Nephron (organoid): Measurements from ENCODE around the gene C2CD5.
A peak's percentile ranks its signal among the peaks of the same experiment; 100 is the strongest.

Experiments
- H3K27ac Mint-ChIP-seq, 3 experiments: 2 replicates each; pipeline ENCODE4 v1.8.0; 2020; ENCODE audit warnings: mixed read lengths in 3 of 3, mild to moderate bottlenecking in 2 of 3, moderate library complexity in 1 of 3
- H3K27me3 Mint-ChIP-seq: 2 replicates; pipeline ENCODE4 v1.8.0; 2021; ENCODE audit warnings: low read depth, mild to moderate bottlenecking, moderate library complexity, mixed read lengths
- H3K36me3 Mint-ChIP-seq: 2 replicates; pipeline ENCODE4 v1.8.0; 2020; ENCODE audit warnings: low read depth, mixed read lengths
- H3K4me1 Mint-ChIP-seq: 2 replicates; pipeline ENCODE4 v1.8.0; 2020; ENCODE audit warnings: mixed read lengths
- H3K4me3 Mint-ChIP-seq, 3 experiments: 2 replicates each; pipeline ENCODE4 v1.8.0; 2020; ENCODE audit warnings: mild to moderate bottlenecking in 3 of 3, mixed read lengths in 3 of 3, moderate library complexity in 2 of 3
- H3K9me3 Mint-ChIP-seq: 2 replicates; pipeline ENCODE4 v1.8.0; 2020; ENCODE audit warnings: mixed read lengths
- CTCF ChIP-seq, 3 experiments: fragments of 200-600 bp; sonication (generic); IDR thresholded peaks; one replicate each; pipeline ENCODE4 v1.5.0; 2021; ENCODE audit warnings: antibody characterized with exemption in 3 of 3; ENCODE audit not compliant: unreplicated experiment in 3 of 3

The C2CD5 gene

GRCh38 chr12:22551624-22552023, 7.3 kb upstream of the C2CD5 start:
- H3K27ac Mint-ChIP-seq = no peak overlapping the region
- H3K36me3 Mint-ChIP-seq = no peaks in the 10 kb centered on the region
- H3K27me3 Mint-ChIP-seq = no peaks in the 10 kb centered on the region
- H3K9me3 Mint-ChIP-seq = peaks cover 12% of the 10 kb centered on the region
- no peaks in the 10 kb centered on the region for H3K4me1 Mint-ChIP-seq
- no peak overlapping the region for H3K4me3 Mint-ChIP-seq
- no peak for TF ChIP-seq CTCF (IDR thresholded peaks at IDR 0.05; ENCODE audit: unreplicated experiment in 3 of 3)

- no peaks in the 10 kb centered on the region for H3K9me3 Mint-ChIP-seq
- no peak overlapping the region for H3K27ac Mint-ChIP-seq
- H3K36me3 Mint-ChIP-seq = peaks cover 21% of the 10 kb centered on the region
- TF ChIP-seq CTCF (IDR thresholded peaks at IDR 0.05; ENCODE audit: unreplicated experiment in 3 of 3) = no peak
- peak overlapping the region; percentile 66 to 95 (median 72) for H3K4me3 Mint-ChIP-seq
- H3K27me3 Mint-ChIP-seq = no peaks in the 10 kb centered on the region
- peaks cover 26% of the 10 kb centered on the region for H3K4me1 Mint-ChIP-seq
These were observed 913 bp upstream of the C2CD5 start for GRCh38 chr12:22545255-22545654.

- peak overlapping the region; percentile 97 to 99 (median 99) for H3K27ac Mint-ChIP-seq
- no peaks in the 10 kb centered on the region for H3K9me3 Mint-ChIP-seq
- H3K4me3 Mint-ChIP-seq = peak overlapping the region; percentile 88 to 96 (median 95)
- no peaks in the 10 kb centered on the region for H3K27me3 Mint-ChIP-seq
- peaks cover 34% of the 10 kb centered on the region for H3K4me1 Mint-ChIP-seq
- TF ChIP-seq CTCF (IDR thresholded peaks at IDR 0.05; ENCODE audit: unreplicated experiment in 3 of 3) = no peak
- peaks cover 33% of the 10 kb centered on the region for H3K36me3 Mint-ChIP-seq
These were observed 900 bp downstream of the C2CD5 start for GRCh38 chr12:22543246-22544037.

- H3K36me3 Mint-ChIP-seq = peaks cover 34% of the 10 kb centered on the region
- H3K9me3 Mint-ChIP-seq = no peaks in the 10 kb centered on the region
- H3K27me3 Mint-ChIP-seq = no peaks in the 10 kb centered on the region
- peak overlapping the region; percentile 3 to 41 (median 37) for H3K4me3 Mint-ChIP-seq
- H3K27ac Mint-ChIP-seq = peak overlapping the region in 1 of 3 experiments; percentile 97
- peaks cover 39% of the 10 kb centered on the region for H3K4me1 Mint-ChIP-seq
- TF ChIP-seq CTCF (IDR thresholded peaks at IDR 0.05; ENCODE audit: unreplicated experiment in 3 of 3) = no peak
These were observed 2.7 kb downstream of the C2CD5 start for GRCh38 chr12:22541496-22542155.

- Mint-ChIP-seq H3K27ac (no peak overlapping the region), H3K9me3 (no peaks in the 10 kb centered on the region), H3K27me3 (no peaks in the 10 kb centered on the region), H3K4me3 (no peak overlapping the region), H3K36me3 (peaks cover 40% of the 10 kb centered on the region), H3K4me1 (peaks cover 43% of the 10 kb centered on the region)
- no peak for TF ChIP-seq CTCF (IDR thresholded peaks at IDR 0.05; ENCODE audit: unreplicated experiment in 3 of 3)
These were observed 5.3 kb downstream of the C2CD5 start for GRCh38 chr12:22539055-22539454.
